GM12801 (cell line): ENCODE measurements around the gene SMCO1.

Source experiments
- CTCF ChIP-seq: IDR thresholded peaks from one replicate; pipeline ENCODE4 v1.5.1; 2011; ENCODE audit warnings: control low read depth; ENCODE audit not compliant: insufficient read length; ENCODE audit errors: extremely low read depth

SMCO1 gene

GRCh38 chr3:196503196-196504076 lies 11.7 kb downstream of the SMCO1 start, which contains the start of gene RNF168:
Gene RNF168 (minus strand): TSS chr3:196503768. CDS start chr3:196503173, 595 bp downstream.
- TF ChIP-seq CTCF, result no peak

GRCh38 chr3:196502775-196503195 lies 12.4 kb downstream of the SMCO1 start:
- no peak for TF ChIP-seq CTCF

DNA sequence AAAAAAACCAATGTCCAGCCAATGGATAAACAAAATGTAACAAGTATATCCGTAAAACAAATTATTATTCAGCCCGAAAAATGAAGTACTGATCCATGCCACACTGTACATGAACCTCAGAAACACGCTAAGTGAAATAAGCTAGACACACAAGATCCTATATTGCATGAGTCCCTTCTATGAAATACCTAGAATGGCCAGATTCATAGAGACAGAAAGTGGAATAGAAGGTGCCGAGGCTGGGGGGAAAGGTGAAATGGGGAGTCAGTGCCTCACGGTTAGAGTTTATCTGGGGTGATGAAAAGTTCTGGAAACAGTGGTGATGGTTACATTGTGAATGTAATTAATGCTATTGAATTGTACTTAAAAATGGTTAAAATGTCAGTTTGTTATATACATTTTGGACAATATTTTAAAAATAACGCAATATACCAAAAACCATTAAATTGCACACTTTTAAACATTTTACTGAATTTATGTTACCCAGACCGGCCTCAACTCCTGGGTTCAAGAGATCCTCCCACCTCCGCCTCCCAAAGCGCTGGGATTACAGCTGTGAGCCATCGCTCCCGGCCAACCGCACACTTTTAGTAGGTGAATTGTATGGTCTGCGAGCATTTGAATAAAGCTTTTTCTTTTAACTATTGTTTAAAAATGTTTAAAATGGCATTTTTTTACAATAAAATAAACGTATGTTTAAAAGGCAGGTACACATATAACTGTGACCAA lies 13.7 kb downstream of the SMCO1 start:
- TF ChIP-seq CTCF, result no peak

- TF ChIP-seq CTCF, result no peak
Observed at GRCh38 chr3:196499807-196500524, 15.2 kb downstream of the SMCO1 start.

- TF ChIP-seq CTCF, result no peak
Observed at GRCh38 chr3:196499061-196499460, 16.1 kb downstream of the SMCO1 start.

- no peak for TF ChIP-seq CTCF
Observed at GRCh38 chr3:196498297-196498696, 16.8 kb downstream of the SMCO1 start.

DNA sequence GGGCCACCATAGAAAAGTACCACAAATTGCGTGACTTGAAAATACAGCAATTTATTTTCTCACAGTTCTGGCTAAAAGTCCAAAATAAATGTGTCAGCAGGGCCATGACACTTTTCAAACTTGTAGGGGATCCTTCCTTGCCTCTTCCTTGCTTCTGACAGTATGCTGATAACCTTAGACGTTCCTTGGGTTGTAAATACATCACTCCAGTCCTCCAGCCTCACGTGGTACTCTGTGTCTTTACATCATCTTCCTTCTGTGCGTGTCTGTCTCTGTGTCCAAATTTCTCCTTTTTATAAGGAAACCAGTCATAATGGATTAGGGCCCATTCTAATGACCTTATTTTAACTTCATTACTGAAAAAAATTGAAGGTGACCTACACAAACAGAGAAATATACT lies 19.0 kb downstream of the SMCO1 start:
- no peak for TF ChIP-seq CTCF
